IPS DF 6.9 (cell line): ENCODE data around the gene FBXO7.

Source experiments
- DNase-seq: peaks from one replicate; pipeline ENCODE4 v3.0.0-alpha.2; 2013; ENCODE audit warnings: low read depth, low spot score
- H3K27ac ChIP-seq: one replicate; pipeline ENCODE4 v1.5.1; 2013; ENCODE audit warnings: low read length, control low read depth
- H3K27me3 ChIP-seq: 2 replicates; pipeline ENCODE4 v1.6.1; 2013; ENCODE audit warnings: mild to moderate bottlenecking, low read length; ENCODE audit not compliant: control insufficient read depth, insufficient read depth
- H3K36me3 ChIP-seq: 2 replicates; pipeline ENCODE4 v1.6.1; 2013; ENCODE audit warnings: low read length; ENCODE audit not compliant: control insufficient read depth, insufficient read depth
- H3K4me1 ChIP-seq: 2 replicates; pipeline ENCODE4 v1.6.1; 2013; ENCODE audit warnings: low read length; ENCODE audit not compliant: control insufficient read depth, insufficient read depth
- H3K4me3 ChIP-seq: 2 replicates; pipeline ENCODE4 v1.5.1; 2013; ENCODE audit warnings: mild to moderate bottlenecking, low read length
- H3K9me3 ChIP-seq: 2 replicates; pipeline ENCODE4 v1.6.1; 2013; ENCODE audit warnings: low read length, inconsistent platforms; ENCODE audit not compliant: control insufficient read depth, insufficient read depth
- WGBS: extraction: QIAGEN DNeasy Blood & Tissue Kit; methylation state at CpG from one replicate; pipeline ENCODE4 v1.1.7; 2013; ENCODE audit warnings: mixed read lengths, missing lambda C conversion rate; ENCODE audit not compliant: insufficient read length, insufficient coverage; 5-methylcytosine and 5-hydroxymethylcytosine counted together

The FBXO7 gene

GRCh38 chr22:32539631-32540421, 65.2 kb downstream of the FBXO7 start:
- Histone ChIP-seq H3K4me1 (no peaks in the 10 kb centered on the region), H3K9me3 (no peaks in the 10 kb centered on the region), H3K36me3 (no peaks in the 10 kb centered on the region), H3K4me3 (no peak overlapping the region), H3K27me3 (no peaks in the 10 kb centered on the region), H3K27ac (no peak overlapping the region)
- no peak for DNase-seq
- no CpG with 5 or more reads among the region's 10 CpGs for WGBS

- DNase-seq, result no peak
- no peak overlapping the region for H3K4me3 ChIP-seq
- H3K4me1 ChIP-seq, result no peaks in the 10 kb centered on the region
- no peak overlapping the region for H3K27ac ChIP-seq
- H3K27me3 ChIP-seq, result no peaks in the 10 kb centered on the region
- WGBS, result no CpG with 5 or more reads among the region's 13 CpGs
- H3K36me3 ChIP-seq, result no peaks in the 10 kb centered on the region
- H3K9me3 ChIP-seq, result no peaks in the 10 kb centered on the region
These were observed 66.9 kb downstream of the FBXO7 start for GRCh38 chr22:32541481-32541880.

DNA sequence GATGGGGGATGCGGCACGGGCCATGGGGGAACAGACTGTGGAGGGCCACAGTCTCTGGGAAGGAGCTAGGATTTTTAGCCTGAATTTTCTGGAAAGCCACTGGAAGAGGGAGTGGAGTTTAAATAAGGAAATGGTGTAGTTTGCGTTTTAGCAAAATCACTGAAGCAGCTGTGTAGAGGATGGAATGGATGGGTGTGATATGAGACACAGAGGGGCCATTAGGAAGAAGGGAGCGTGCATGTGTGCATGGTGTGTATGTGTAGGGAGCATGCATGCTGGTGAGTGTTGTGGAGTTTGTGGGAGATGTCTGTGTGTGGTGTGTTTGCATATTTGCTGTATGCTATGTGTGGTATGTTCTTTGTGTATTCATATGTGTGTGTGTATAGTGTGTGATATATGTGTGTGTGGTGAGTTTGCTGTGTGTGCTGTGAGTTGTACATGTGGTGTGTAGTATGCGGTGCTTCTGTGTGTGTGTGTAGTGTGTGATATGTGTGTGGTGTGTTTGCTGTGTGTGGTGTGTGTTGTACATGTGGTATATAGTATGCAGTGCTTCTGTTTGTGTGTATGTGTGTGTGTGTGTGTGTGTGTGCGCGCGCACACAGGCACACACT, 67.6 kb downstream of the FBXO7 start:
- no peak for DNase-seq
- Histone ChIP-seq H3K9me3 (no peaks in the 10 kb centered on the region), H3K27me3 (no peaks in the 10 kb centered on the region), H3K36me3 (no peaks in the 10 kb centered on the region), H3K27ac (no peak overlapping the region), H3K4me3 (no peak overlapping the region), H3K4me1 (no peaks in the 10 kb centered on the region)
- 100% methylated on average over 1 of the region's 8 CpGs for WGBS

DNA sequence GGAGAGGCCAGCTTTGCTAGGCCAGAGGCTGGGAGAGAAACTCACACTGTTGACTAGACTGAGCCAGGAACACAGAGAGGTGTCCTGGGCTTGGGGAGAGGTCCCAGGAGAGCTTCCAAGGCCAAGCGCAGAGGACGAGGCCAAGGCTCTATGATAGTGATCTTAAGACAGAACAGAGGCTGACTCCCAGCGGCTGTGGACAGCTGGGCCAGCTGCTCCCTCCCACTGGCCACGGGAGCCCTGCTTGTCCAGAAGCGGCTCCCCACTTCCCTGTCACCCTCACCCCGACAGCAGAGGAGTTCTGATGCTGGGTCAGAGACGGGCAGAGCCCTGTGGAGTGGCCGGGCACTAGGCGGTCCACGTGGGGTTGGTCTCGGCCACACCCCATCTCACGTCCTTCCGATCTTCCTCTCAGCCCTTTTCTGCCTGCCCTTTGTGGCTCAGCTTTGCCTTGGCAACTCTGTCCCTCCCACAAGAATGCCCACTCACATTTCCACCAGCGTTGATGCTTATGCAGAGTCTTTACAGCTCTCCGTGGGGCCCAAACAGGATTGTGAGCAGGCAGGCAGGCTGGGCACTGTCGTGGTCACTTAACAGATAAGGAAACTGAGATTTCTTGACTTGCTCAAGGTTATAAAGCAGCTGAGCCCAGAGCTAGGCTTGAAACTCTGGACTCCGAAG, 68.2 kb downstream of the FBXO7 start:
- WGBS, result no CpG with 5 or more reads among the region's 17 CpGs
- no peak overlapping the region for H3K27ac ChIP-seq
- H3K36me3 ChIP-seq, result no peaks in the 10 kb centered on the region
- DNase-seq, result no peak
- no peak overlapping the region for H3K4me3 ChIP-seq
- no peaks in the 10 kb centered on the region for H3K9me3 ChIP-seq
- H3K4me1 ChIP-seq, result no peaks in the 10 kb centered on the region
- no peaks in the 10 kb centered on the region for H3K27me3 ChIP-seq

DNA sequence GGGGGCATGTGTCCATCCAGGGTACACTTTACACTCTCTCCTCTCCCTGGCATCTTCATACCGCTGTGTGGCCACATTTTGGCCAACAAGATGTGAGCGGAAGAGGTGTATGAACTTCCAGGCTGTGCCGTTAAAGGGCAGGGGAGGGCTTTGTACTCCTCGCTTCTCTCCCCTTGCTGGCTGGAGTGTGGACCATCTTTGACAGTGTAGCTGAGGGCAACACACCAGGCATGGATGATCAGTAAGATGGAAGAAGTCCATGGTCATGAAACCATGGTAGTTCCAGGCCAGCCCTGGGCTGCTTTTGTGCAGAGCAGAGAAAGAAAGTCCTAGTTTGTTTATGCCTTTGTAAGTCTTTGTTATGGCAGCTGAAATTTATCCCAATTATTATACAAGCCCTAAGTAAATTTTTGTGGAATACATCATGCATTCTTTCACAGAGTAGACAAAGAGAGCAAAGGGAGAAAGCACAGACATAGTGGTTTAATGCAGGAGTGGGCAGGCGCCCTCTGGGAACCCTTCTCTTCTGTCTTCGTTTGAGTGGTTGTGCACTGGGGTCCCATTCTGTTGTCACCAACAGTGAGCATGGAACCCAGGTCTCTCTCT, 70.4 kb downstream of the FBXO7 start:
- H3K27ac ChIP-seq, result no peak overlapping the region
- no CpG with 5 or more reads among the region's 6 CpGs for WGBS
- no peak for DNase-seq
- no peak overlapping the region for H3K4me3 ChIP-seq
- no peaks in the 10 kb centered on the region for H3K36me3 ChIP-seq
- no peaks in the 10 kb centered on the region for H3K9me3 ChIP-seq
- no peaks in the 10 kb centered on the region for H3K27me3 ChIP-seq
- H3K4me1 ChIP-seq, result no peaks in the 10 kb centered on the region

DNA sequence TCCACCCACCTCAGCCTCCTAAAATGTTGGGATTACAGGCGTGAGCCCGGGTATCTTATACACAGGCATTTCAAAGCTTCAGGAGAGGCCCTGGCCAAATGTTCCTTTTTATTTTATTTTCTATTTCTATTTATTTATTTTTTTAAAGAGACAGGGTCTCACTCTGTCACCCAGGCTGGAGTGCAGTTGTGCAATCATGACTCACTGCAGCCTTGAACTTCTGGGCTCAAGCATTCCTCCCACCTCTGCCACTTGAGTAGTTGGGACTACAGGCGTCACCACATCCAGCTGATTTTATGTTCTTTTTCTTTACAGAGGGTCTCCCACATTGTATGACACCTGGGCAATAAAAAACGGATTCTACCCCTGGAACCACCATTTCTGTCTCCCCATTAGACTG, 71.2 kb downstream of the FBXO7 start:
- Histone ChIP-seq H3K4me1 (no peaks in the 10 kb centered on the region), H3K4me3 (no peak overlapping the region), H3K9me3 (no peaks in the 10 kb centered on the region), H3K36me3 (no peaks in the 10 kb centered on the region), H3K27me3 (no peaks in the 10 kb centered on the region), H3K27ac (no peak overlapping the region)
- no peak for DNase-seq
- WGBS, result no CpG with 5 or more reads among the region's 4 CpGs

GRCh38 chr22:32546496-32546895, 71.9 kb downstream of the FBXO7 start:
- H3K27me3 ChIP-seq, result no peaks in the 10 kb centered on the region
- H3K4me1 ChIP-seq, result no peaks in the 10 kb centered on the region
- no peaks in the 10 kb centered on the region for H3K36me3 ChIP-seq
- WGBS, result no CpG with 5 or more reads among the region's 4 CpGs
- DNase-seq, result no peak
- H3K4me3 ChIP-seq, result no peak overlapping the region
- no peaks in the 10 kb centered on the region for H3K9me3 ChIP-seq
- H3K27ac ChIP-seq, result no peak overlapping the region

GRCh38 chr22:32546935-32547334, 72.3 kb downstream of the FBXO7 start:
- Histone ChIP-seq H3K4me3 (no peak overlapping the region), H3K27me3 (no peaks in the 10 kb centered on the region), H3K9me3 (no peaks in the 10 kb centered on the region), H3K36me3 (no peaks in the 10 kb centered on the region), H3K4me1 (no peaks in the 10 kb centered on the region), H3K27ac (no peak overlapping the region)
- no peak for DNase-seq
- no CpG with 5 or more reads among the region's 9 CpGs for WGBS

GRCh38 chr22:32548039-32548438, 73.4 kb downstream of the FBXO7 start:
- no peak overlapping the region for H3K27ac ChIP-seq
- no peak overlapping the region for H3K4me3 ChIP-seq
- H3K27me3 ChIP-seq, result no peaks in the 10 kb centered on the region
- WGBS, result no CpG with 5 or more reads among the region's 7 CpGs
- no peaks in the 10 kb centered on the region for H3K9me3 ChIP-seq
- DNase-seq, result no peak
- H3K4me1 ChIP-seq, result no peaks in the 10 kb centered on the region
- H3K36me3 ChIP-seq, result no peaks in the 10 kb centered on the region
